H1 (cell line): ENCODE data around the gene SMU1.

Experiments
- CBX8 ChIP-seq: fragments of 300-800, 300-1000 bp; sonication (generic); IDR thresholded peaks from 2 replicates; pipeline ENCODE4 v1.7.1; 2016; ENCODE audit warnings: low read depth, low read length, borderline replicate concordance
- GABPA ChIP-seq: IDR thresholded peaks from 2 replicates; pipeline ENCODE4 v1.6.1; 2011; ENCODE audit warnings: mild to moderate bottlenecking, low read length, moderate library complexity, borderline replicate concordance; ENCODE audit not compliant: insufficient read depth
- POLR2A ChIP-seq, 2 experiments: IDR thresholded peaks; 1 replicate in 1 of 2; 2 replicates in 1 of 2; pipeline ENCODE4 v1.6.1; 2011; ENCODE audit warnings: low read depth in 2 of 2, low read length in 2 of 2, mild to moderate bottlenecking in 2 of 2; ENCODE audit errors: control extremely low read depth in 1 of 2
- POLR2AphosphoS5 ChIP-seq: IDR thresholded peaks from 2 replicates; pipeline ENCODE4 v1.6.1; 2011; ENCODE audit warnings: low read depth, low read length
- RAD21 ChIP-seq, 2 experiments: IDR thresholded peaks in 1 of 2; conservative IDR thresholded peaks in 1 of 2; 2 replicates each; pipeline ENCODE4 v1.6.1; 2011; ENCODE audit warnings: low read depth in 2 of 2, low read length in 2 of 2, improper control_type of control experiment in 1 of 2, inconsistent platforms in 1 of 2, mild to moderate bottlenecking in 1 of 2, moderate library complexity in 1 of 2
- YY1 ChIP-seq: IDR thresholded peaks from 2 replicates; pipeline ENCODE4 v1.6.1; 2011; ENCODE audit warnings: low read depth, mild to moderate bottlenecking, low read length
- ZNF274 ChIP-seq: IDR thresholded peaks from 2 replicates; pipeline ENCODE4 v1.7.0; 2012; ENCODE audit warnings: low read length, borderline replicate concordance; ENCODE audit errors: extremely low read depth

GRCh38 chr9:33025572-33026342 lies 50.7 kb downstream of the SMU1 start:
- TF ChIP-seq POLR2AphosphoS5 (no peak; the same call in 1 of the 2 replicates), GABPA (no peak), ZNF274 (no peak), RAD21 (IDR thresholded peaks at IDR 0.05 in 1 of 2, conservative IDR thresholded peaks at IDR 0.05 in 1 of 2; ENCODE audit: low read depth in 2 of 2, low read length in 2 of 2) (no peak), YY1 (no peak), POLR2A (IDR thresholded peaks at IDR 0.05; ENCODE audit: control extremely low read depth in 1 of 2, low read depth in 2 of 2, low read length in 2 of 2) (no peak), CBX8 (no peak)
